Middle frontal gyrus (tissue), 1 donor: ENCODE data around the gene CLDN17.

Experiments used
- DNase-seq: peaks from one replicate; pipeline ENCODE4 v3.0.0-alpha.2; 2015; ENCODE audit warnings: low spot score; ENCODE audit errors: extremely low spot score

The CLDN17 gene

DNA sequence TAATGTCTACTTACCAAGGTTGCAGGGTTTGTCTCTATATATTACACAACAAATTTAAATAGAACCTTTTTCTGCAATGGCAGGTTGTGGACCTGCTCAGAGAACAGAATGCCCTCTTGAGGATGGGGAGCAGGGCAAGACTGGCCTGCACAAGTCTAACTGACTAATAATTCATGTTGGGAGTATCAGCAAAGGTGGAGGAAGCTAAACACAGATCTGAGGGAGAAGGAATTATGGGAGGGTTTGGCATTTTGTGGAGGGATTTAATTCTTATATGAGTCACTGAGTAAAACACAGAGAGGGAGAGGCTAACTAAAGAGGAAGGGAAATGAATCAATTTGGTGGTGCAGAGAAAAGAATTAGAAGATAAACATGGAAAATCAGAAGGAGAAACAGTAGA lies 40.0 kb downstream of the CLDN17 start:
- no peak for DNase-seq

DNA sequence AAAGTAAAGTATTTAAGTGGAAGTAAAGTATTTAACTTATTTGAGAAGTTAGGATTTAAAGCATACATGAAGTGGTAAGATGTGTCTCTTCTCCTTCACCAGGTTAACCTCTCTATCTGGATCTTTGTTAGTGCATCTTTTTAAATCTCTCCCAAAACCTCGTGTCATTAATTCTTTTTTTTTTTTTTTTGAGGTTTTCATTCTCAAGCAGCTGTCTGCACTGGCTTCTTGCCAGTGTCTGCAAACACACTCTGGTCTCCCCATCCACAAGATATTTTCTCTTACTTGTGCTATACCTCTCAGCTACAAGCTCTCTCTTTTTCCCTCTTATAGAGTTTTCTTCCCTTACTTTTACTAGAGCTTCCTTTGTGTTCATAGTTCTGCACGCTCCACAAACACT lies 49.0 kb downstream of the CLDN17 start:
- no peak for DNase-seq

DNA sequence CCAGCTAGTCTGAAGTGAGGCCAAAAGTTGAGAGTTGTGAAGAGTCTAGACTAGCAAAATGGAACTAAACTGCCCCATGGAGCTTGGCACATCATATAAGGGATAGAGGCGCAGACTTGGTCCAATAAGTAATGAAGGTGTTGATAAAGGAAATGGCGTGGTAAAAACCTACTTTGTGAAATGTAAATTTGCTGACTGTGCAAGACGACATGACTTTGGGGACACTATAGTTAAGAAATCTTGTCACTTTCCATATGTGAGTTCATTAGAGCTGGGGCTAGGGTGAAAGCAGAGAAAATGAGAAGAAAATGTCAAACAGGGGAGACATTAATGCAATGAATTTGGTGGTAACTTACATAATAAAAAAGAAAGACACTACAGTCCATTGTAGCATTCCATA lies 50.1 kb downstream of the CLDN17 start:
- no peak for DNase-seq
